Caco-2 (cell line): ENCODE measurements around the gene EFTUD2. TPM values are rescaled to one million over a fixed set of nuclear protein-coding genes. Genes with fewer than 3 reads are reported as not detected.
A peak's percentile ranks its signal among the peaks of the same experiment; 100 is the strongest.

Experiments
- BruUV-seq: library from RNA; stranded (reverse); fragments of 400-500 nt; replicated peaks from 2 replicates; lab custom pipeline; 2021; lab: Mats Ljungman, UMichigan
- CTCF ChIA-PET: fragments of 300-600 bp; sonication (Branson Sonifier 250); formaldehyde crosslinking; loops from one replicate; lab custom pipeline; 2022; ENCODE audit warnings: antibody characterized with exemption; lab: Charles Lee
- POLR2A ChIA-PET: fragments of 300-600 bp; sonication (Branson Sonifier 250); formaldehyde crosslinking; loops from one replicate; lab custom pipeline; 2022; ENCODE audit warnings: antibody characterized with exemption; lab: Charles Lee
- DNase-seq, 2 experiments: peaks; one replicate each; pipeline versions ENCODE4 v3.0.0 to v3.0.0-alpha.2; 2020 to 2022
- H3K27me3 ChIP-seq: replicated peaks from 2 replicates; pipeline ENCODE4 v1.6.0; 2011; ENCODE audit warnings: low read length; ENCODE audit not compliant: control insufficient read depth, insufficient read depth
- H3K36me3 ChIP-seq: 2 replicates; pipeline ENCODE4 v1.5.1; 2011; ENCODE audit warnings: low read length; ENCODE audit not compliant: control insufficient read depth, insufficient read depth
- H3K4me1 ChIP-seq: fragments of 250-450 bp; sonication (Bioruptor Pico); 2 replicates; pipeline ENCODE4 v1.5.1; 2020; ENCODE audit warnings: mild to moderate bottlenecking
- H3K4me3 ChIP-seq: 2 replicates; pipeline ENCODE4 v1.5.1; 2011; ENCODE audit warnings: low read depth, mild to moderate bottlenecking, control low read depth, low read length
- H3K9me3 ChIP-seq: fragments of 250-450 bp; sonication (Bioruptor Pico); 2 replicates; pipeline ENCODE4 v1.5.1; 2020; ENCODE audit warnings: mild to moderate bottlenecking, moderate library complexity
- H3K27ac Mint-ChIP-seq: one replicate; pipeline ENCODE4 v1.8.0; 2022; ENCODE audit warnings: mixed read lengths; ENCODE audit not compliant: unreplicated experiment
- H3K27me3 Mint-ChIP-seq: one replicate; pipeline ENCODE4 v1.8.0; 2022; ENCODE audit warnings: mixed read lengths; ENCODE audit not compliant: insufficient read depth, unreplicated experiment
- H3K36me3 Mint-ChIP-seq: one replicate; pipeline ENCODE4 v1.8.0; 2022; ENCODE audit warnings: mild to moderate bottlenecking, mixed read lengths; ENCODE audit not compliant: insufficient read depth, unreplicated experiment
- H3K4me1 Mint-ChIP-seq: one replicate; pipeline ENCODE4 v1.8.0; 2022; ENCODE audit warnings: low read depth, mixed read lengths; ENCODE audit not compliant: unreplicated experiment
- H3K4me3 Mint-ChIP-seq: one replicate; pipeline ENCODE4 v1.8.0; 2022; ENCODE audit warnings: mild to moderate bottlenecking, moderate library complexity, mixed read lengths; ENCODE audit not compliant: unreplicated experiment
- H3K9me3 Mint-ChIP-seq: one replicate; pipeline ENCODE4 v1.8.0; 2022; ENCODE audit warnings: mixed read lengths; ENCODE audit not compliant: unreplicated experiment
- CTCF ChIP-seq, 2 experiments: fragments of 200-600 bp in 1 of 2; IDR thresholded peaks; 1 replicate in 1 of 2; 2 replicates in 1 of 2; pipeline versions ENCODE4 v1.5.1 to v1.8.0; 2011 to 2022; ENCODE audit warnings: antibody characterized with exemption in 1 of 2, control low read depth in 1 of 2, inconsistent platforms in 1 of 2, low read depth in 1 of 2, low read length in 1 of 2, mild to moderate bottlenecking in 1 of 2, moderate library complexity in 1 of 2; ENCODE audit not compliant: insufficient read depth in 1 of 2, severe bottlenecking in 1 of 2, unreplicated experiment in 1 of 2
- intact Hi-C: fragments of 100-400 bp; cut with micrococcal nuclease; formaldehyde crosslinking; loops from one replicate; pipeline ENCODE4 v1.10.0; 2022; ENCODE audit not compliant: unreplicated experiment
- total RNA-seq: library from RNA; stranded (reverse); gene quantifications from 2 replicates; pipeline ENCODE4 v1.2.3, GENCODE V29; 2022

EFTUD2 gene
- total RNA-seq, 1 experiment from 2014 or later: 175 TPM

- Mint-ChIP-seq H3K36me3 (peaks cover 33% of the 10 kb centered on the region), H3K27me3 (peaks cover 6% of the 10 kb centered on the region), H3K27ac (no peak overlapping the region), H3K9me3 (no peaks in the 10 kb centered on the region), H3K4me1 (no peaks in the 10 kb centered on the region), H3K4me3 (no peak overlapping the region)
- Histone ChIP-seq H3K9me3 (no peaks in the 10 kb centered on the region), H3K4me1 (peaks cover 1% of the 10 kb centered on the region; the same call in 1 of the 2 replicates), H3K27me3 (no peaks in the 10 kb centered on the region), H3K36me3 (no peaks in the 10 kb centered on the region; the same call in 1 of the 2 replicates), H3K4me3 (no peak overlapping the region)
- no peak for TF ChIP-seq CTCF (IDR thresholded peaks at IDR 0.05; ENCODE audit: insufficient read depth in 1 of 2, low read depth in 1 of 2, low read length in 1 of 2, severe bottlenecking in 1 of 2, unreplicated experiment in 1 of 2)
- ChIA-PET POLR2A (no interaction called here), CTCF (interaction anchor here (0.6 to 3.6 kb wide), 12 partner anchors 12 to 468 kb away, joined by 3 to 78 read pairs (median 4); no protein-coding TSS in a partner anchor)
- no TSS peak for BruUV-seq
- DNase-seq: peak; percentile 22 to 41
- intact Hi-C loops: loop anchor here (5.0 kb wide), 2 partner anchors 46 to 211 kb away; partner anchors contain the start of genes C1QL1 and PLCD3
Observed at GRCh38 chr17:44921122-44921882, 22.1 kb upstream of the EFTUD2 start.

DNA sequence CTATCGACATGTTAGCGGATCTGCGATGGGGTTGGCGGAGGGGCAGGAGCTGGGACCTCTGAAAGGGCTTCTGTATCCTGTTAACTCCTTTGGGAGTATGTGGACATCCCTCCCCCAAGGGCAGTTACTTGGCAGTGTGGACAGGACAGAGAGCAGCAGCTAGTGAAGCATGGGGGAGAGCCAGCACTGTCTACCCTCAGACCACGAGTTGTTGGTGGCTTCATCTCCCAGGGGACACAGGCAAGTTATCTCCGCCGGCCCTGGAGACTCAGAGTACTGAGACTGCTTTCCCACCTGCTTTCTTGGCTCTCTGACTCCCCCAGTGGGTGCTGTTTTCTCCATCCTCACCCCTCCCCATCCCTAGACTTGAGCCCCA is 21.3 kb upstream of the EFTUD2 start:
- no TSS peak for BruUV-seq
- no peak for TF ChIP-seq CTCF (IDR thresholded peaks at IDR 0.05; ENCODE audit: insufficient read depth in 1 of 2, low read depth in 1 of 2, low read length in 1 of 2, severe bottlenecking in 1 of 2, unreplicated experiment in 1 of 2)
- CTCF ChIA-PET: interaction anchor here (0.5 to 3.6 kb wide), 25 partner anchors 10 to 215 kb away, joined by 3 to 78 read pairs (median 4); partner anchors contain the start of genes ACBD4, C1QL1 and NMT1
- no peaks in the 10 kb centered on the region for H3K9me3 Mint-ChIP-seq
- H3K4me3 ChIP-seq: no peak overlapping the region
- no peaks in the 10 kb centered on the region for H3K4me1 Mint-ChIP-seq
- peaks cover 25% of the 10 kb centered on the region for H3K36me3 Mint-ChIP-seq
- no peaks in the 10 kb centered on the region for H3K36me3 ChIP-seq
- no peak for DNase-seq
- H3K27ac Mint-ChIP-seq: no peak overlapping the region
- intact Hi-C loops: loop anchor here (1.0 to 5.0 kb wide), 4 partner anchors 47 to 212 kb away; partner anchors contain the start of genes C1QL1 and PLCD3
- POLR2A ChIA-PET: interaction anchor here (0.6 kb wide), 3 partner anchors 104 to 312 kb away, joined by 3 read pairs; no protein-coding TSS in a partner anchor
- H3K4me3 Mint-ChIP-seq: no peak overlapping the region
- H3K4me1 ChIP-seq: peaks cover 6% of the 10 kb centered on the region; the same call in 1 of the 2 replicates
- H3K9me3 ChIP-seq: no peaks in the 10 kb centered on the region
- H3K27me3 Mint-ChIP-seq: peaks cover 6% of the 10 kb centered on the region
- H3K27me3 ChIP-seq: no peaks in the 10 kb centered on the region

GRCh38 chr17:44919885-44920564 is 20.8 kb upstream of the EFTUD2 start:
- TF ChIP-seq CTCF (IDR thresholded peaks at IDR 0.05; ENCODE audit: insufficient read depth in 1 of 2, low read depth in 1 of 2, low read length in 1 of 2, severe bottlenecking in 1 of 2, unreplicated experiment in 1 of 2): peak; percentile 77 to 89
- no peaks in the 10 kb centered on the region for H3K9me3 ChIP-seq
- CTCF ChIA-PET: interaction anchor here (0.5 to 3.6 kb wide), 24 partner anchors 9 to 215 kb away, joined by 3 to 78 read pairs (median 4); partner anchors contain the start of genes ACBD4, C1QL1 and NMT1
- H3K4me1 Mint-ChIP-seq: no peaks in the 10 kb centered on the region
- POLR2A ChIA-PET: interaction anchor here (0.6 kb wide), 3 partner anchors 105 to 312 kb away, joined by 3 read pairs; no protein-coding TSS in a partner anchor
- BruUV-seq: no TSS peak
- peaks cover 6% of the 10 kb centered on the region; the same call in 1 of the 2 replicates for H3K4me1 ChIP-seq
- no peak overlapping the region for H3K27ac Mint-ChIP-seq
- DNase-seq: peak; percentile 84 to 86
- H3K9me3 Mint-ChIP-seq: no peaks in the 10 kb centered on the region
- H3K36me3 ChIP-seq: no peaks in the 10 kb centered on the region
- no peak overlapping the region for H3K4me3 ChIP-seq
- peaks cover 6% of the 10 kb centered on the region for H3K27me3 Mint-ChIP-seq
- H3K4me3 Mint-ChIP-seq: no peak overlapping the region
- intact Hi-C loops: loop anchor here (1.0 to 5.0 kb wide), 4 partner anchors 47 to 212 kb away; partner anchors contain the start of genes C1QL1 and PLCD3
- no peaks in the 10 kb centered on the region for H3K27me3 ChIP-seq
- H3K36me3 Mint-ChIP-seq: peaks cover 20% of the 10 kb centered on the region
